Activated T-helper 17 cell treated with anti-CD3 and anti-CD28 coated beads, Interleukin-2, amount 50 U/mL, for 72 hours (primary cell): ENCODE data around the gene NCOA3. TPM values are rescaled to one million over a fixed set of nuclear protein-coding genes. Genes with fewer than 3 reads are reported as not detected.

Experiments used
- ATAC-seq: fragments of 150-1000 bp; cut with Tn5 transposase; replicated peaks from 2 replicates; pipeline ENCODE4 v1.10.0; 2021; ENCODE audit warnings: mild to moderate bottlenecking, moderate library complexity
- H3K27ac Mint-ChIP-seq: one replicate; pipeline ENCODE4 v1.8.0; 2022; ENCODE audit warnings: mixed read lengths
- H3K27me3 Mint-ChIP-seq: one replicate; pipeline ENCODE4 v1.8.0; 2022; ENCODE audit warnings: mixed read lengths
- H3K36me3 Mint-ChIP-seq: one replicate; pipeline ENCODE4 v1.8.0; 2022; ENCODE audit warnings: low read depth, mild to moderate bottlenecking, mixed read lengths
- H3K4me1 Mint-ChIP-seq: one replicate; pipeline ENCODE4 v1.8.0; 2022; ENCODE audit warnings: mixed read lengths
- H3K4me3 Mint-ChIP-seq: one replicate; pipeline ENCODE4 v1.8.0; 2022; ENCODE audit warnings: mild to moderate bottlenecking, mixed read lengths
- H3K9me3 Mint-ChIP-seq: one replicate; pipeline ENCODE4 v1.8.0; 2022; ENCODE audit warnings: mixed read lengths
- total RNA-seq, 2 donors: library from RNA; stranded (reverse); gene quantifications; one replicate each; pipeline ENCODE4 v1.2.3, GENCODE V29; 2022

The NCOA3 gene
- total RNA-seq, 2 donors from 2014 or later, result 55.4 to 64.2 TPM

DNA sequence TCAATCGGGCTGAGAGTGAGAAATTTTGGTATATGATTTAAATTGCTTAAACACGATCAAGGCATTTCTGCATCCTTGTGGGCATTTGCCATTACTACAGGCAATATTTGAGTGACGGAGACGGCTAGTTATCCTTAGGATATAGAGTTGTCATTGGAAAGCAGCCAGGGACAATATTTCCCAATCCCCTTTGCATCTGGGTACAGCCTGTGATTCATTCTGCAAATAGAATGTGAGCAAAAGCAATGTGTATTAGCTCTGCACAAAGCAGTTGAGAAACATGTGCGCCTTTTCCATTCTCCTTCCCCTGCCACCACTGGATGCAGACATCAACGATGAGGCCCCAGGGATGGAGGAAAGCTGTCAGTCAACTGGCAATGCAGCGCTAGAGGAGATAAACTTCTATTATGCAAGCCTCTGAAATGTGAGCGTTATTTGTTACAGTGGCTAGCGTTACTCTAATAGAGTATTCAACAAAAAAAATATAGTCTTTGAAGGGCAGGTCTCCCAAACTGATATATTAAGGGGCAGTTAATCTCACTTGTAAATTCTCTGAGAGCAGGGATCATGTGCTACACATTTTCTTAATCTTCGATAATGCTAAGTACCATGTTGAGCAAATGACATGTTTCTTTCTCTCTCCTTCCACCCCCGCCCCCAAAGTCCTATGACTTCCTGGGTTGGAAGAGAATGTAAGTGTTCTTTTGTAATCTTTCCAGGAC, 37.1 kb upstream of the NCOA3 start:
- ATAC-seq, result no peak
- Mint-ChIP-seq H3K36me3 (no peaks in the 10 kb centered on the region), H3K9me3 (no peaks in the 10 kb centered on the region), H3K4me3 (no peak overlapping the region), H3K4me1 (no peaks in the 10 kb centered on the region), H3K27ac (no peak overlapping the region), H3K27me3 (no peaks in the 10 kb centered on the region)

DNA sequence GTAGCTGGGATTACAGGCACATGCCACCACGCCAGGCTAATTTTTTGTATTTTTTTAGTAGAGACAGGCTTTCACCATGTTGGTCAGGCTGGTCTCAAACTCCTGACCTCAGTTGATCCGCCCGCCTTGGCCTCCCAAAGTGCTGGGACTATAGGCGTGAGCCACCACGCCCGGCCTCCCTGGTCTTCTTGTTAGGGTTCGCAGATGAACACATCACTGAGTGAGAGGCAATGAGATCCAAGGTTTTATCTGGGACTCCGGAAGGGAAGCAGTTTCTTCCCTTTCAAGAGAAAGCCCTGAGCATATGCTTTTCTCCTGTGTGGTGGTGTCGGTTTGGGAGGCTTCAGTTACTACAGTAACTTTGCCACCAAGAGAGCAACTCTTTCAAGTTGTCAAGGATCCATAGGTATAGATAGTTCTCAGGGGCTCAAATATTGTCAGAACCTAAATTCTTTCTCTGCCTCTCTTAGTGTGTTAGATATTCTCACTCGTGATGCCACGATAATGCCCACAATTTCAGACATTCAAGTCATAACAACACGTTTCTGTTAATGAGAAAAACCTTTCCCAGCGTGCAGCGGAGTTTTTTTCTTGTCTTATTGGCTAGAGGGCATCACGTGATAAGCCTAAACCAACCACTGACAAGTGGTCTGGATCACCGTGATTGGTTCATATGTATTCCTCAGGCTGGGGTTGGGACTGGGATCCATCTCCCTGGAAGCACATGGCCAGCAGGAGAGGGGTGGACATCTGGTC, 36.2 kb upstream of the NCOA3 start:
- H3K4me1 Mint-ChIP-seq, result no peaks in the 10 kb centered on the region
- H3K27ac Mint-ChIP-seq, result no peak overlapping the region
- no peaks in the 10 kb centered on the region for H3K36me3 Mint-ChIP-seq
- no peak overlapping the region for H3K4me3 Mint-ChIP-seq
- H3K9me3 Mint-ChIP-seq, result no peaks in the 10 kb centered on the region
- no peak for ATAC-seq
- no peaks in the 10 kb centered on the region for H3K27me3 Mint-ChIP-seq

DNA sequence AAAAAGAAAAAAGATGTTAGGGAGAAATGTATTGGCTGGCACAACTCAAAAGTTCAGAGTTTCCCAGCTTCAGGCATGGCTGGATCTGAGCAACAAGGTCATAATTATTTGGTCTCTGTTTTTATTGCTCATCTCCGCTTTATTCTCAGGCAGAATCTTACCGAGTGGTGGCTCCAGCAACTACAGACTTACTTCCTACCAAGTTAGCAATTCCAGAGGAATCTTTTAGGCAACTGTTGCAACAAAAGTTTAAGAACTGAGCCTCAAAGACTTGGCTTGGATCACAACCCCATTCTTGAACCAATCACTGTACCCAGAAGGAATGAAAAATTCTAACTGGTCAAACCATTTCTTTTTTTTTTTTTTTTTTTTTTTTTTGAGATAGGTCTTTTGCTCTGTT, 35.5 kb upstream of the NCOA3 start:
- Mint-ChIP-seq H3K4me3 (no peak overlapping the region), H3K27me3 (no peaks in the 10 kb centered on the region), H3K27ac (no peak overlapping the region), H3K4me1 (no peaks in the 10 kb centered on the region), H3K9me3 (no peaks in the 10 kb centered on the region), H3K36me3 (no peaks in the 10 kb centered on the region)
- ATAC-seq, result no peak

DNA sequence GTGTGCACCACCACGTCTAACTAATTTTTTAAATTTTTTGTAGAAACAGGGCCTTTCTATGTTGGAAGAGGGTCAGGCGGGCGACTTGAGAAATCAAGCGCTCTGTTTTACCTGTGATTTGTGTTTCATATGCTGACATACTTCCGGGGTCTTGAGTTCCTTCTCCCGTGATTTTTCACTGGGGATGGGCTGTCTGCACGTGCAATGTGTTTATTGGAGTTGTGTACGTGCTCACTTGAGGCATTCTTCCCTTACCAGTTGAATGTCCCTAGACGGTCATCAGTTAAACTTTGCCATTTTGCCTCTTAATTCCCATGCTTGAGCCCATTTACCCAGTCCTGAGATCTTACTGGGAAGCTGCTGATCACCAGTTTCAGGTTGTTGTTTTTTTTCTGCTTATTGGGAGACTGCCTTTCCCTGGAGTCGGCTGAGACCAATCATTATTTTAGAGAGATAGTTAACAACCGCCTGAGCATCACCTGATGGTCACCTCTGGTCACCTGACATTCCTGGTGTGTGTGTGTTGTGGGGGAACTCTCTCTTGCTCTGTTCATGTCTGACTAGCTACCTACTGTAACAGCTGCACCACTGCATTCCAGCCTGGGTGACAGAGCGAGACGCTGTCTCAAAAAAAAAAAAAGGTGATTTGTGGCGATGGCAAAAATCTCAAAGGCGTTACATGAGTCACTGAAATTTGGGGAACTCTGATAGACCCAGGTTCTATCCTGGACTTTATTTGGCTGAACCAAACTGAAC, 34.8 kb upstream of the NCOA3 start:
- Mint-ChIP-seq H3K9me3 (no peaks in the 10 kb centered on the region), H3K27me3 (no peaks in the 10 kb centered on the region), H3K27ac (no peak overlapping the region), H3K4me1 (no peaks in the 10 kb centered on the region), H3K4me3 (no peak overlapping the region), H3K36me3 (no peaks in the 10 kb centered on the region)
- ATAC-seq, result no peak

DNA sequence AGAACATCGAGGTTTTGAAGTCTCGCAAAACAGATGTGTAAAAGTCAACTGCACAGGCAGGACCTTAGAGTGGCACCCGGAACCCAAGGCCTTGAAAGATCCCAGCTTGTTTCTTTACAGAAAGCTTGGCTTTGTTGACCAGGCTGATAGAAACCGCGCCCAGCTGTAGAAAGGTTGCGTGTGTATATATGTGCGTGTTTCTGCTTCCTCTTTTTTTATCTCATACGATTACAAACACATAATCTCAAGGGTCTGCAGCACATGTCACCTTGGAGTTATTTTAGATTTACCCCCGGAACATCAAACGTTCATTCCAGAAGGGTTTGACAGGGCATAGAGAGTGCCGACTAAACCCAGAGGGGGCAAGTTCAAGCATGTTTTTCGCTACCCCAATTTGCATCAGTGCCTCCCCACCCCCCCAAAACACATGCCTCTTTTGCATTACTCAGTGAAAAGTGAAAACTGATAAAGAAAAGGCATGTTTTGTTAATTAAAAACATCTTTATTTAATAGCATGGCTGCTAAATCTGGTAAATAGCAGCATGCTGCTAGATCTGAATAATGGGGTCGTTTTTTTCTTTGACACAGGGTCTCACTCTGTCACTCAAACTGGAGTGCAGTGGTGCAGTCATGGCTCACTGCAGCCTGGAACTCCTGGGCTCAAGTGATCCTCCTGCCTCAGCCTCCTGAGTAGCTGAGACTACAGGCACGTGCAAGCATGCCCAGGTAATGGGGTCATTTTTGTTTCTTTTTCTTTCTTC, 33.2 kb upstream of the NCOA3 start:
- Mint-ChIP-seq H3K27me3 (no peaks in the 10 kb centered on the region), H3K27ac (no peak overlapping the region), H3K4me3 (no peak overlapping the region), H3K36me3 (no peaks in the 10 kb centered on the region), H3K4me1 (no peaks in the 10 kb centered on the region), H3K9me3 (no peaks in the 10 kb centered on the region)
- ATAC-seq, result no peak

DNA sequence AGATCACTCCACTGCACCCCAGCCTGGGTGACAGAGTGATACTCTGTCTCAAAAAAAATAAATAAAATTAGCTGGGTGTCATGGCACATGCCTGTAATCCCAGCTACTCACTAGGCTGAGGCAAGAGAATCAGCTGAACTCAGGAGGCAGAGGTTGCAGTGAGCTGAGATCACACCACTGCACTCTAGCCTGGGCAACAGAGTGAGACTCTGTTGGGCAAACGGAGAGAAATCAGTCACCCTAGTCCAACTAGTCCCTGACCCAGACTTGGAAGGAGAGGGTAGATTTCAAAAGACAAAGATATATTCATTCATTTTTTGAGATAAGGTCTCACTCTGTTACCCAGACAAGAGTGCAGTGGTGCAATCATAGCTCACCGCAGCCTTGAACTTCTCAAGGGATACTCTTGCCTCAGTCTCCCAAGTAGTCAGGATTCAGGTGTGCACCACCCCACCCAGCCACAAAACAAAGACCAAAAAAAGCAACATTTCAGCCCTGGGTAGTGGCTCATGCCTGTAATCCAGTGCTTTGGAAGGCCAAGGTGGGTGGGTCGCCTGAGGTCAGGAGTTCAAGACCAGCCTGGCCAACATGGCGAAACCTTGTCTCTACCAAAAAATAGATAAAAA, 26.2 kb upstream of the NCOA3 start:
- H3K27me3 Mint-ChIP-seq, result no peaks in the 10 kb centered on the region

DNA sequence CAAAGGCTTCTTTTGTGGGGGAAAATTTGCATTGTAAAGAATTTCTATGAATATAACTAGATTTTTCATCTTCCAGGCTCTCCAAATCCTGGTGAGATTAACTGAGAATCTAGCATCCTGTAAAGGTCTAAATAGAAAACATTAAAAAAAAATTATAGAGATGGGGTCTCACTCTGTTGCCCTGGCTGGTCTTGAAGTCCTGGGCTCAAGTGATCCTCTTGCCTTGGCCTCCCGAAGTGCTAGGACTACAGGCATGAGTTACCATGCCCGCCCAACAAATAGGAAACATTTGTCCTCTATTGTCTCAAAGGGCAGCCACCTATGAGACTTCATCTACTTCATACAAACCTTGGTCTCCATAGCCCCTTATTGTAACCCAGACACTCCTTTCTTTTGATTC, 25.2 kb upstream of the NCOA3 start:
- Mint-ChIP-seq H3K27ac (no peak overlapping the region), H3K4me1 (no peaks in the 10 kb centered on the region), H3K36me3 (no peaks in the 10 kb centered on the region), H3K4me3 (no peak overlapping the region), H3K27me3 (no peaks in the 10 kb centered on the region), H3K9me3 (no peaks in the 10 kb centered on the region)
- no peak for ATAC-seq

More for the DNA sequence above, 26.2 kb upstream of the NCOA3 start:
- Mint-ChIP-seq H3K4me1 (no peaks in the 10 kb centered on the region), H3K9me3 (no peaks in the 10 kb centered on the region), H3K4me3 (no peak overlapping the region), H3K36me3 (no peaks in the 10 kb centered on the region), H3K27ac (no peak overlapping the region)
- no peak for ATAC-seq

DNA sequence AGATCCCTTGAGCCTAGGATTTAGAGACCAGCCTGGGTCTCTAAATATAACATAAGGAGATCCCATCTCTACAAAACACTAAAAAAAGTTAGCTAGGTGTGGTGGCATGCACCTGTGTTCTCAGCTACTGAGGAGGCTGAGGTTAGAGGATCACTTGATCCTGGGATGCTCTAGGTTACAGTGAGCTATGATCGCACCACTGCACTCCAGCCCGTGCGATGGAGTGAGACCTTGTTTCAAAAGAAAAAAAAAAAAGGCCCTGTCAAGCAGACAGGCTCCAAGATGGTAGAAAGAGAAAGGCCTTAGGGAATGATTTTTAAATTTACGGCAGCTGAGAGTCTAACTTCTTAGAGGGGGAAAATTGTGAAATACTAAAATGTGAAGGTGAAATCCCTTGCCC, 22.6 kb upstream of the NCOA3 start:
- Mint-ChIP-seq H3K36me3 (no peaks in the 10 kb centered on the region), H3K27me3 (no peaks in the 10 kb centered on the region), H3K9me3 (no peaks in the 10 kb centered on the region), H3K27ac (no peak overlapping the region), H3K4me3 (no peak overlapping the region), H3K4me1 (no peaks in the 10 kb centered on the region)
- no peak for ATAC-seq

DNA sequence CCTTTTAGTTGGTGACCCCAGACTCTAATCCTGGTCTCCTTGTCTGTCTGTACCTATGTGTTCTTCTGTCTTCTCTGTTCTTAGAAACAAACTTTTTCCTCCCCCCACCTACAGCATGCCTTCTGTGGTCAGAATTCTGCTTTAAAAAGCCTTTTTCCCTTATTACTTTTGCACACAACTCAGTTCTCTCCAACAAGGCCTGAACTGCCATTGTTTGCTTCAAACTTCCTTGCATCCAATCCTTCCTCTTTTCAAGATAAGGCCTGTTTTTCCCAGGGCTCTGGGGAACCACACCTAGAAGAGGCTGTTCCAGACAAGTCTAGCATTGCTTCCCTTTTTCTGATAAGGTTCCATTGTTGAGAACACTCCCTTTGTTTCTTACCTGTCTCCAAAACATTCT, 22.2 kb upstream of the NCOA3 start:
- Mint-ChIP-seq H3K27me3 (no peaks in the 10 kb centered on the region), H3K9me3 (no peaks in the 10 kb centered on the region), H3K4me1 (no peaks in the 10 kb centered on the region), H3K36me3 (no peaks in the 10 kb centered on the region), H3K27ac (no peak overlapping the region), H3K4me3 (no peak overlapping the region)
- no peak for ATAC-seq

DNA sequence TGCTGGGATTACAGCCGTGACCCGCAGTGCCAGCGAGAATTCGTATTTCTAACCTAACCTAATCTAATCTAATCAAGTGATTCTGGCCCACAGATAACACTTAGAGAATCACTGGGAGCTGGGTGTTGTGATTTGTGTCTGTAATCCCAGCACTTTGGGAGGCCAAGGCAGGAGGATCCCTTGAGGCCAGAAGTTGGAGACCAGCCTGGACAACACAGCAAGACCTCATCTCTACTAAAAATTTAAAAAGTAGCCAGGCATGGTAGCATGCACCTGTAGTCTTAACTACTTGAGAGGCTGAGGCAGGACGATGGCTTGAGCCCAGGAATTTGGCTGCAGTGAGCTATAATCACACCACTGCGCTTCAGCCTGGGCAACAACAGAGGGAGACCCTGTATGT, 21.4 kb upstream of the NCOA3 start:
- Mint-ChIP-seq H3K27me3 (no peaks in the 10 kb centered on the region), H3K4me3 (no peak overlapping the region), H3K9me3 (no peaks in the 10 kb centered on the region), H3K4me1 (peaks cover 4% of the 10 kb centered on the region), H3K27ac (no peak overlapping the region), H3K36me3 (no peaks in the 10 kb centered on the region)
- no peak for ATAC-seq

DNA sequence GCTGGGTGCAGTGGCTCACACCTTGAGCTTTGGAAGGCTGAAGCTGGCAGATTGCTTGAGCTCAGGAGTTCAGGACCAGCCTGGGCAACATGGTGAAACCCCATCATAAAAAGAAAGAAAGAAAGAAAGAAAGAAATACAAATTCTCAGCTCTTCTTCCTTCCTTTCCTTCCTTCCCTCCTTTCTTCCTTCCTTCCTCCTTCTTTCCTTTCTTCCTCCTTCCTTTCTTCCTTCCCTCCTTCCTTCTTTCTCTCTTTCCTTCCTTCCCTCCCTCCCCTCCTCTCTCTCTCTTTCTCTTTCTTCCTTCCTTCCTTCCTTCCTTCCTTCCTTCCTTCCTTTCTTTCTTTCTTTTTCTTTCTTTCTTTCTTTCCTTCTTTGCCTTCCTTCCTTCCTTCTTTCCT, 21.0 kb upstream of the NCOA3 start:
- Mint-ChIP-seq H3K4me1 (peaks cover 6% of the 10 kb centered on the region), H3K36me3 (no peaks in the 10 kb centered on the region), H3K27me3 (no peaks in the 10 kb centered on the region), H3K9me3 (no peaks in the 10 kb centered on the region), H3K27ac (peak overlapping the region; percentile 36), H3K4me3 (no peak overlapping the region)
- no peak for ATAC-seq

DNA sequence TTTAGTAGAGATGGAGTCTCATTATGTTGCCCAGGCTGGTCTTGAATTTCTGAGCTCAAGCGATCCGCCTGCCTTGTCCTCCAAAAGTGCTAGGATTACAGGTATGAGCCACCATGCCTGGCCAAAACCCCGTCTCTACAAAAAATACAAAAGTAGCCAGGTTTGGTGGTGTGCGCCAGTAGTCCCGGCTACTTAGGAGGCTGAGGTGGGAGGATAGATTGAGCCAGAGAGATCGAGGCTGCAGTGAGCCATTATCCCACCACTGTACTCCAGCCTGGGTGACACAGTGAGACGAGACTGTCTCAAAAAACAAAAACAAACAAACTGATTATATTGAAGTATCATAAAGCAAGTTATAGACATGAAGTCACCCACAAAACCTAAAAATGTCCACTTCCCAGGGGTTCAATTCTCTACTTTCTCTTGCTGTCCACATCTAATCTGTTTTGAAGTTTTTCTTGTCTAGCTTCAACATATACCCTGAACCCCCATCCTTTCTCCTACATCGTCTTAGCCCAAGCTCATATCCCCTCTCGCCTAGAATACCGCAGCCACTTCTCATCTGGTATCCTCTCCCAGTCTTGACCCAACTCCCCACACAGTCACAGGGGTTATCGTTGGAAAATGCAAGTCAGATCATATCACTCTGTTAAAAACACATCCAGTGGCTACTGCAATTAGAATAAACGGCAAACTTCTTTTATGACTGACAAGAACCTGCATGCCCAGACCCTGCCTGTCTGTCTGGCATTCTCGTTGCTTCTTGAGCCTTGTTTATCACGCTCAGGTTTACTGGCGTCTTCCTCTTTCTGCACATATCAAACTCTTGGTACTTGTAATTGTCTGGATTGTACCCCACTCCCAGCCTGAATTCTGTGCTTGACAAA, 20.1 kb upstream of the NCOA3 start:
- Mint-ChIP-seq H3K4me1 (peaks cover 6% of the 10 kb centered on the region), H3K27ac (peak overlapping the region; percentile 36)
- no peak for ATAC-seq

DNA sequence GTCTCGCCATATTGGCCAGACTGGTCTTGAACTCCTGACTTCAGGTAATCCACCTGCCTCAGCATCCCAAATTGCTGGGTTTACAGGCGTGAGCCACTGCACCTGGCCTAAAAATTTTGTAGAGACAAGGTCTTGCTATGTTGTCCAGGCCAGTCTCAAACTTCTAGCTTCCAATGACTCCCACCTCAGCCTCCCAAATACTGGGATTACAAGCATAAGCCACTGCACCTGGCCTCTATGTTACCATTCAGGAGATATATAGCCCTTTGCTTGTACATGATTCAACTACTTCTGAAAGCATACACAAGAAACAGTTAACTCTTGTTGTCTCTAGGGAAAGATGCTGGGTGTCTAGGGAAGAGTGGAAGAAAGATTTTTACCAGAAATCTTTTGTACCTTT, 19.0 kb upstream of the NCOA3 start:
- Mint-ChIP-seq H3K4me1 (peaks cover 11% of the 10 kb centered on the region), H3K9me3 (no peaks in the 10 kb centered on the region), H3K36me3 (peaks cover 8% of the 10 kb centered on the region), H3K4me3 (no peak overlapping the region), H3K27ac (no peak overlapping the region), H3K27me3 (no peaks in the 10 kb centered on the region)
- no peak for ATAC-seq

More for the DNA sequence above, 20.1 kb upstream of the NCOA3 start:
- no peaks in the 10 kb centered on the region for H3K36me3 Mint-ChIP-seq
- H3K27me3 Mint-ChIP-seq, result no peaks in the 10 kb centered on the region
- no peak overlapping the region for H3K4me3 Mint-ChIP-seq
- H3K9me3 Mint-ChIP-seq, result no peaks in the 10 kb centered on the region
